ENCODE data around the gene CHD6. TPM values are rescaled to one million over a fixed set of nuclear protein-coding genes. Genes with fewer than 3 reads are reported as not detected.

Gene CHD6
- total and polyA plus RNA-seq, 4 donors = 3.3 to 23.4 (median 18.2) TPM

DNA sequence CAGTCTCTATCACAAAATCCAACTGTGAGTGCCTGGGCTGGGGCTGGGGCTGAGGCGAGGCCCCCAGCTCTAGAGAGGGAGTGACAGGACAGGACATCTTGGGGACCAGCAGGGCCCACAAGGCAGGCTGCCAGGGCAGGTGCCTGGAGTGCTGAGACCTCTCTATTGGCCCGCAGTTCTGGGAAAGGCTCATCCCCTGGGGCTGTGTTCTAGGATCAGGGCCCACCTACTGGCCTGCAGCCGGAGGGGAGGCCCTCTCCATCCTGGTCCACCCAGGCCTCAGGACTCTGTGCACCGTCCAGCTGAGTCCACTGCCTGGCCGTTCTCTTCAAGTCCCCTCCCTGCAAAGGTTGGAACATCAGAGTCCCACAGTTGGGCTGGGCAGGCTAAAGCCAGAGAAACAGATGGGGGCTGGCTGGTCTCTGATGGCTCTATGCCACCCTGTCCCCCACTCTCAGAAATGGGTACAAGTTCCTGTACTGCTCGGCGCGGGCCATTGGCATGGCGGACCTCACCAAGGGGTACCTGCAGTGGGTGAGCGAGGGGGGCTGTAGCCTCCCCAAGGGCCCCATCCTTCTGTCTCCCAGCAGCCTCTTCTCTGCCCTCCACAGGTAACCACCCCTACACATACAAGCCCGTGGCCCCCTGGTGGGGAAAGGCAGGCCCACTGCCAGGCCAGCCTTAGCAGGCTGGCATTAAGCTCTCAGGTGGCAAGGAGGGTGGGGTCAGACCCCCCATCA is 260.6 kb downstream of the CHD6 start:
- no peaks in the 10 kb centered on the region for H3K9me3 ChIP-seq (ENCODE audit: control insufficient read depth in 4 of 4, low read length in 3 of 4)
- H3K36me3 ChIP-seq (ENCODE audit: control insufficient read depth in 4 of 4, insufficient read depth in 3 of 4, low read depth in 1 of 4, low read length in 3 of 4) = peaks cover 0 to 36% (median 7%) of the 10 kb centered on the region in 4 donors
- no peak overlapping the region for H3K9ac ChIP-seq (ENCODE audit: low read depth in 1 of 2, low read length in 2 of 2)
- TF ChIP-seq RAD21 (IDR thresholded peaks at IDR 0.05) = no peak
- TF ChIP-seq RXRA (IDR thresholded peaks at IDR 0.05) = no peak
- TF ChIP-seq SP1 (IDR thresholded peaks at IDR 0.05) = no peak
- no peak for TF ChIP-seq CTCF (IDR thresholded peaks at IDR 0.05; ENCODE audit: low read depth, low read length, missing input control)
- TF ChIP-seq, protein P1, sequence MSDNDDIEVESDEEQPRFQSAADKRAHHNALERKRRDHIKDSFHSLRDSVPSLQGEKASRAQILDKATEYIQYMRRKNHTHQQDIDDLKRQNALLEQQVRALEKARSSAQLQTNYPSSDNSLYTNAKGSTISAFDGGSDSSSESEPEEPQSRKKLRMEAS (IDR thresholded peaks at IDR 0.05) = no peak
- TF ChIP-seq HNF4G (IDR thresholded peaks at IDR 0.05) = no peak
- TF ChIP-seq FOXA1 (IDR thresholded peaks at IDR 0.05) = no peak
- no peak for TF ChIP-seq TAF1 (conservative IDR thresholded peaks at IDR 0.05)
- H3K27me3 ChIP-seq (ENCODE audit: control insufficient read depth in 4 of 4, insufficient read depth in 4 of 4, low read length in 3 of 4) = no peaks in the 10 kb centered on the region
- peaks cover 4 to 14% (median 11%) of the 10 kb centered on the region in 4 donors for H3K4me1 ChIP-seq (ENCODE audit: control insufficient read depth in 4 of 4, insufficient read depth in 4 of 4, low read length in 3 of 4)
- no peak overlapping the region for H3K4me3 ChIP-seq (ENCODE audit: low read depth in 1 of 3, low read length in 3 of 3)
- DNase-seq (ENCODE audit: low spot score) = no peak
- WGBS = 94% methylated on average over 11 of the region's 11 CpGs
- no peak overlapping the region for H3K27ac ChIP-seq (ENCODE audit: low read depth in 1 of 2, low read length in 2 of 2)

DNA sequence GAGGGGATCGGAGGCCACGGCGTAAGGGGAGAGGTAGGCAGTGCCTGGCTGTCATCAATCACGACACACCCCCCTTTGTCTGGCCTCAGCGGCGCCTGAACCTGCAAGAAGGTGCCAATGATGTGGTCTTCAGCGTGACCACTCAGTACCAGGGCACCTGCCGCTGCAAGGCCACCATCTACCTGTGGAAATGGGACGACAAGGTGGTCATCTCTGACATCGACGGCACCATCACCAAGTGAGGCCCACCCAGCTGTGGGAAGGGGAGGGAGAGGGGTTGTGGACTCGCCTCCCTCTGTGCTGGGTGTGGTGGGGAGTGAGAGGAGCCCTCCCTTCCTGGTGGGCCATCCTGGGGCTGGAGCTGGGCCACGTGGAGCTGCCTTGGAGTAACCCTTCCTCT is 261.2 kb downstream of the CHD6 start:
- Histone ChIP-seq H3K9me3 (ENCODE audit: control insufficient read depth in 4 of 4, low read length in 3 of 4) (no peaks in the 10 kb centered on the region), H3K9ac (ENCODE audit: low read depth in 1 of 2, low read length in 2 of 2) (no peak overlapping the region), H3K27ac (ENCODE audit: low read depth in 1 of 2, low read length in 2 of 2) (no peak overlapping the region), H3K4me1 (ENCODE audit: control insufficient read depth in 4 of 4, insufficient read depth in 4 of 4, low read length in 3 of 4) (peaks cover 4 to 14% (median 11%) of the 10 kb centered on the region in 4 donors), H3K36me3 (ENCODE audit: control insufficient read depth in 4 of 4, insufficient read depth in 3 of 4, low read depth in 1 of 4, low read length in 3 of 4) (peaks cover 2 to 42% (median 11%) of the 10 kb centered on the region in 4 donors), H3K27me3 (ENCODE audit: control insufficient read depth in 4 of 4, insufficient read depth in 4 of 4, low read length in 3 of 4) (no peaks in the 10 kb centered on the region), H3K4me3 (ENCODE audit: low read depth in 1 of 3, low read length in 3 of 3) (no peak overlapping the region)
- 94% methylated on average over 13 of the region's 13 CpGs for WGBS
- DNase-seq (ENCODE audit: low spot score) = no peak
- TF ChIP-seq GABPA (IDR thresholded peaks at IDR 0.05 in 1 of 2, conservative IDR thresholded peaks at IDR 0.05 in 1 of 2) (no peak), FOXA1 (IDR thresholded peaks at IDR 0.05) (no peak), CTCF (IDR thresholded peaks at IDR 0.05; ENCODE audit: low read depth, low read length, missing input control) (no peak), RXRA (IDR thresholded peaks at IDR 0.05) (no peak), SP1 (IDR thresholded peaks at IDR 0.05) (no peak), JUND (IDR thresholded peaks at IDR 0.05) (no peak), RAD21 (IDR thresholded peaks at IDR 0.05) (no peak), FOXA2 (IDR thresholded peaks at IDR 0.05) (no peak), HNF4G (IDR thresholded peaks at IDR 0.05) (no peak), NR2F2 (IDR thresholded peaks at IDR 0.05) (no peak), EGR1 (IDR thresholded peaks at IDR 0.05; ENCODE audit: low read depth in 2 of 2) (no peak), ATF3 (IDR thresholded peaks at IDR 0.05) (no peak), REST (IDR thresholded peaks at IDR 0.05) (no peak), TAF1 (conservative IDR thresholded peaks at IDR 0.05) (no peak), HNF4A (conservative IDR thresholded peaks at IDR 0.05) (no peak)
- TF ChIP-seq, protein P1 (IDR thresholded peaks at IDR 0.05) = no peak

Measured in liver (tissue), 9 donors.